ENCODE measurements around the gene INO80E. TPM values are rescaled to one million over a fixed set of nuclear protein-coding genes. Genes with fewer than 3 reads are reported as not detected.
"Not testable (repeated sequence)": the region's sequence is repeated elsewhere in the genome, so short reads cannot be mapped to it uniquely, and the experiment has no call there.

INO80E gene
- total RNA-seq, 1 donor from 2014 or later = 36.8 TPM

DNA sequence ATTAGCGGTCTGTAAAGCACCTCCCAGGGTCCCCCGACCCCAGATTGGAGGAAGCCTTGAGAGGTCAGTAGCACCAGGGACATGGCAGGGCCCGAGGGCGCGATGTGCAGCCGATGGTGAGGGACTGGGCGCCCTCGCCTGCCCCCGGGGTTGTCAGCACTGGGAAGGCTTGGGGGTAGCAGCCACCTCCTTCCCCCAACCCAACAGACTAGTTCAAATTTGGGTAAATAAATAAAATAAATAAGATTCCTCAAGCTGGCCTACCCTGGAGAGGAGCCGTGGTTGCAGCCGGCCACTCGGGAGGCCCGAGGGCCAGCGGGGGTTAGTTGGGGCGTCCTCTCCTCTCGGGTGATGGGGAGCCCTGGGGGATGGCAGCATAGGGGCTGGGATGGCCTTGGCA is 28.4 kb downstream of the INO80E start:
- DNase-seq (ENCODE audit: low spot score) = no peak
- intact Hi-C loops (cut with DNase I) = loop anchor here (5.0 kb wide), 1 partner anchor 322 kb away; no protein-coding TSS in a partner anchor

DNA sequence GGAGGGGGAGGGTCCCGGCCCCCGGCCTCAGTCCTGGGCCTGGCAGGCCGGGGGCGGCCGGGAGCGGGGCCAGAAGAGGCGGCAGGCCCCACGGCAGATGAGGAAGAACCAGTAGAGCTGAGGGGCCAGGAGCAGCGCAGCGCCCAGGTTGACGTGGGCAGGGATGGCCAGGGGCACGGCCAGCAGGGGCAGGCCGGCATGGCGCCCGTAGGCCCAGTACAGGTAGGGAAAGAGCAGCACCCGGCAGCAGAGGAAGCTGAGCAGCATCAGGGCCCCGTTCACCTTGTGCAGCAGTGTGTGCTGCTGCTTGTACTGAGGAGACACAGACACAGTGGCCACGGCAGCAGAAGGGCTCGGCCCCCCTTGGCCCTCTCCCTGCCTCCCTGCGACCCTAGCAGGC is 29.1 kb downstream of the INO80E start:
- intact Hi-C loops (cut with DNase I) = no loop called here
- no peak for DNase-seq (ENCODE audit: low spot score)

DNA sequence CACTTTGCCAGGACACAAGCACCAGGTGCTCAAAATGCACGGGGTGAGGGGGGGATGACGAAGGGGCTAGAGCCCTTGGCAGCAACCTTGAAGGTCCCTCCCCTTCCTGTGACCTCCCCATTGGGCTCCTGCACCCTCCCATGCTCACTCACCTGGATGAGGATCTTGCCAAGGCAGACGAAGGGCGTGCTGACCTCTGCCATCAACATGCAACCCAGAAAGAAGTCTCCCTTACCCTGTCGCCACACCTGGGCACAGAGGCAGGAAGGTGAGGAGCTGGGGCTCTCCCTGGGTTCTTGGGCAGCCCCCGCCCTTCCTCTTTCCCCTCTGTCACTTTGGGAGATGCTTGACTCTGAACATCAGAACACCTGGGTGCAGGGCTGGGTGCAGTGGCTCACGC is 29.5 kb downstream of the INO80E start:
- DNase-seq (ENCODE audit: low spot score) = no peak
- intact Hi-C loops (cut with DNase I) = no loop called here

DNA sequence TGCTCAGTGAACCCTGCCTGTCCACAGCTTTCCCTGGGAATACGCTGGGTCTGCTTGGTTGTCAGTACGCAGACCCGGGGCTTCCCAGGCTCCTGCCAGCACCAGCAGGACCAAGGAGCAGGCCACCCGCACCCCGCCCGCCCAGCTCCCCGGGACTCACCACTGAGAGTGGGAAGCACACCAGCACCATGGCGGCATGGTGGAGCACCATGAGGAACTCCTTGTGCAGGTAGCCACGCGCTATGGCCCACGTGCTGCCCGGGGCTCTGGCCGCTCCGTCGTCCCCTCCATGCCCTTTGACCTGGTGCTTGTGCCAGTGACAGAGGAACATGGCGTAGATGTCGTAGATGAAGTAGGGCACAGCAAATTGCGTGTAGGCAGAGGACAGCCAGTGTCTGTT is 30.4 kb downstream of the INO80E start:
- intact Hi-C loops (cut with DNase I) = no loop called here
- no peak for DNase-seq (ENCODE audit: low spot score)

DNA sequence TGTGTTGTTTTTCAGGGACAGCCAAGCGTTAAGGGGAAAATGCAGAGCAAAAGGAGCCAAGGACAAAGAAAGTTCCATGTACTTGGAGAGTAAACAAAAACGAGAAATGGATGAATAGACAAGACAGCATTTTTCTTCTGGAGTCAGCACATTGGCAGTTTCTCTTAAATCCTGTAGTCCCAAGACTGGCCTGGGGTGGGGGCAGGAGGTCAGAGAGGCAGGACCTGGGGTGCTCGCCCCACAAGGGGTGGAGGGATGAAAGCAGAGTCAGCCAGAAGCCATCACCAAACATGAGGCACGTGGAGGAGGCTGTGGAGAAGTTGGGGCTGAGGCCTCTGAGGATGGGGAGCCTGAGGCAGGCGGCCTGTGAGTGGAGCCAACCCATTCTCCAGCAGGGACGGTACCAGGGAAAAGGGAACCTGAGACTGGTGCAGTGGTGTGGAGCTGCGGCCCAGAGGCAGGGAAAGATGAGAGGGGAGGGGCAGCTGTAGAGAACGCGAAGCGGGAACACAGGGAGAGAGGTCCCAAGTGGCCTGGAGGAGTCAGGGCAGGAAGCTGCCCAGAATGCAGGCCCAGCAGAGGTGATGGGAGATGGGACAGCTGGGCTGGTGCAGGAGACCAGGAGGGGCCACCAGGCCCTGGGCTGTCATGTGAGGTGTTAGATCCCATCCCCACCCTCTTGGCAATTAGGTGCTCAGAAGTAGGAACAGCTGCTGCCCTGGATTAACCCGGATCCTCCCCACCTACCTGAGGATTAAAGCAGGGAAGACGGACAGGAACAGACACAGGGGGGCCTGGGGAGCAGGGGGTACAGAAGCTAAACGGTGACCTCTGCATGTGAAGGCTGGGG is 31.8 kb downstream of the INO80E start:
- intact Hi-C loops (cut with DNase I) = no loop called here
- DNase-seq (ENCODE audit: low spot score) = no peak

DNA sequence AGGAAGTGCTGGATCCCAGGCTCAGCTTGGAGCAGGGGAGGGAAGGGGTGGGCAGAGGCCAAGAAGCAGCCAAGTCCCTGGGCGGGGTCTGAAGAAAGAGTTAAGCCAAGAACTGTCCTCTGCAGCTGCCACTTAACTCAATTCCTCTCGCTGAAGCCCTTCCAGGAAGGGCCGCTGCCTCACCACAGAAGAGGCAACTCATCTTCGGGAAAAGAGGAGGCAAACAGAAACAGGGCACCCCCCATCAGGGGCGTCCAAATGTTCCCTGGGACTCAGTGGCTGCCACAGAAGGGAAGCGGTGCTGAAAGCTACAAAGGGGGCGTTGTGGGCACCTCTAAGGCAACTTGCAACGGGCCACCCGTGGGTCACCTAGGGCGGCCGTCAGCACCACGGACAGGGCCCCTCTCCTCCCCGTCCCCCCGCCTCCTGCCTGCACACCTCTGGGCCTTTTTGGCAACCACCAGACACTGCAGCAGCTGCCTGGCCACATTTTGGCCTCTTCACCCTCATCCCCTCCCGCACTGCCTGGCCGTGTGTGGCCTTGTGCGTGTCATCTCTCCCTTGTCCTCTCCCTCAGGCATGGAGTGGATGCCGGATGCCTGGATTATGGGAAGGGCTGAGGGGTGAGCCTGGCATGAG is 32.5 kb downstream of the INO80E start:
- intact Hi-C loops (cut with DNase I) = no loop called here

DNA sequence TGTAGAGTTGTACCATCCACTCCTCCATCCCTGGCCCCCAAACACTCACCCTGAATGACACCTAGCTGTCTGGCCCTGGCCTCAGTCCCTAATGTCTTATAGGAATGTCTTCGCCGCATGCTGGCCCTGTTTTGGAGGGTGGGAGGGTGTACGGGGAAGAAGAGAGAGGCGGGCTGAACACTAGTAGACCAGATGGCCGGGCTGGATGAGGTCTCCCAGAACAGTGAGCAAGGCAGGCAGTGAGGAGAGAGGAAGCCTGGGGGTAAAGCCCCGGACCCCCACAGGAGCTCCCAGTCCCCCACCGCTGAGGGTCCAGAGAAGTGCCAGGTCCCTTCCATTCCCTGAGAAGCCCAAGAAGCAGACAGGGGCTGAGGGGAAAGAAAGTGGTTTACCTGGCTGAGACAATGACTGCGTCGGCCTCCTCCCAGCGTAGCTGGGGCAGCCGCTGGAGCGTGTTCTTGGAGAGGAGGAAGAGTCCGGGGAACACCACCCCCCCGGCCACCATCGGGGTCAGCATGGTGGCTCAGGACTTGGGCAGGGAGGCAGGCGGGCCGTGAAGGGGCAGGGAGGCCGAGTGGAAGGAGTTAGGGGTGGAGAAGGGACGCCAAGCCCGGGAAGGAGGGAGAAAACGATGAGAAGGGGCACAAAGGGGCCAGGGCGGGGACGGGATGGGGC is 34.1 kb downstream of the INO80E start:
- DNase-seq (ENCODE audit: low spot score) = no peak
- intact Hi-C loops (cut with DNase I) = no loop called here

More for the DNA sequence above, 32.5 kb downstream of the INO80E start:
- no peak for DNase-seq (ENCODE audit: low spot score)

DNA sequence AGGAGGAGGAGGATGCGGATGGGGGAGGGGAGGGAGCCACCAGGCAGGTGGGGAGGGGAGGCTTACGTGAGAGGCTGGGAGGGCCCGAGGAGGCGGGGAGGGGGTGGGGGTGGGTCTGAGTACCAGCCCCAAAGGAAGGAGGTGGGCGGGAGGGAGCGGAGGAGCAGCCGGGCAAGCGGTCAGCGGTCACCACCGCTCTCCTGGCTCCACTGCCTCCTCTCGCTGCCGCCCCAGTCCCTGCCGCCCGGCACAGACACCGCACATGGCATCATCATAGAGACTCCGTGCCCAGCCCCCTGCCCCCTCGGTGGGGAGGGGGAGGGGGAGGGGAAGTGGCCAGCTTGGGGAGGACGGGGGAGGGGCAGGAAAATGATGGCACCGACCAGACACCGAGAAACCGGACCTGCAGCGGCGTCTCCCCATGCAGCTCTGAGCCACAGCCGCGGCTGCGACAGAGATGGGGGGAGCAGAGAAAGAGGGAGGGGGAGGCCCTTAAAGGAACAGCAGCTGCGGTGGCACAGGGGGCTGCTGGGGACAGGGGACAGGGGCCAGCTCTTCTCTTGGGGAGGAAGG is 34.9 kb downstream of the INO80E start, which contains the start of gene TLCD3B:
Gene TLCD3B (minus strand): TSS at position 431 of the 573 bp plus-strand sequence. CDS start 744 bp downstream, outside the sequence.
- intact Hi-C loops (cut with DNase I) = no loop called here
- no peak for DNase-seq (ENCODE audit: low spot score)

DNA sequence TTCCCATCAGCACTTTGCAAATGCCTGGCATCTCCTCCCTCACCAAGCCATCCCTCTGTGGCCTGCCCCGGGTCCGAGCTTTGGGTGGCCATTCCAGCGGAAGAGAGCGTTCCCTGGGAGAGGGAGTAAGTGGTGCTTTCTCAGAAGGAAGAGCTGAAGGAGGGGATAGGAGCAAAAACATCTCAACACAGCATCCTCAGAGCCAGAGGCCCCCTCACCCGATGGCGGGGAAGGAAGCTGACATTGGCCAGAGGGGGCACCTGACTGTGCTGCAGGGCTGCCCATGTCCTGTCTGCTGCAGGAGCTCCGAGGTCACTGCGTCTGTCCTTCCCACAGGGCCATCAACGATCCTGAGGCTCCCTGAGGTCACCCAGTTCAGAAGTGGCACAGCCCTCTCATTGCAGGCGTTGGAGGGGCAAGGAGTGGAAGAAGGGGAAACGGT is 35.5 kb downstream of the INO80E start:
- no peak for DNase-seq (ENCODE audit: low spot score)

DNA sequence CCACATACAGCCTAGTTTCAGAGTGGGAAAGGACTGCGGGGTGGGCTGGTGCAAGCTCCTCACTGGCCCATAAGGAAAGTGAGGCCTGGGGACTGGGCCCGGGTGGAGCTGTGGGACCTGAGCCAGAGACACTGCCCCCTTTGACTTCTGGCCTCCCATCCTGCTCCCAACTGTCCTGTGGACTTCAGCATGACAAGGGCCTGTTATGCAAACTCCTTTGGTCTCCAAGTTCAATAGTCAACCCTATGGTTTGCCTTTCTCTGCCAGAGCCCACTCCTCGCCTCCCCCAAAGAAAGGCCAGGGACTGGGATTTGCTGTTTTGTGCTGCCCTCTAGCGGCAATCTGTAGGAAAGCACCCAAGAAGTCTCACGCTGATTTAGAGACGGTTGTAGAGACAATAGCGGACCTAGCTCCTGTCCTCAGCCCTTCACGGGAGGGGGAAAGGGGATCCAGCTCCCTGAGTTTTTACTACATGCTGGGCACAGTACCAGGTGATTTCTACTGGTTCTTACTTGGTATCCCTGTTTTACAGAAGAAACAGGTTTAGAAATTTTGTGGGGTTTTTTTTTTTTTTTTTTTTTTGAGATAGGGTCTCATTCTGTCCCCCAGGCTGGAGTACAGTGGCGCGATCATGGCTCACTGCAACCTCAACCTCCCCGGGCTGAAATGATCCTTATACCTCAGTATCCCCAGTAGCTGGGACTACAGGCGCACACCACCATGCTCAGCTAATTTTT is 36.2 kb downstream of the INO80E start:
- no peak for DNase-seq (ENCODE audit: low spot score)
- intact Hi-C loops (cut with DNase I) = no loop called here

More for the DNA sequence above, 35.5 kb downstream of the INO80E start:
- intact Hi-C loops (cut with DNase I) = no loop called here

DNA sequence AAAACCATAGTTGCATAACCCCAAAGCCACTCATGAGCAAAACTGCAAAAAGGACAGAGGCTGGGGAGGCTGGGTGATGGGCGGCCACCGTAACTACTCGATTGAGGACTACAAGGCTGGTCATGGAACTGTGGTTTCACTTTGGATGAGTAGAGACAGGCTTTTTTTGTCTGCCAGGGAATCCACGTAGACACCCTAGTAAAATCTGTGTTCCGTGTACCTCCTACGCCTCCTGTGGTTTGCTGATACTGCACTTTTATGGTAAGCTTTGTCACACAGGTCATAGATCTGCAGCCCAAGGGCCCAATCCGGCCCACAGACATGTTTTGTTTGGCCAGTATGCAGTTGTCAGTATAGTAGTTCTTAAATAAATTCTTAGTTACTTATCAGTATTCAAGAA is 37.2 kb downstream of the INO80E start:
- intact Hi-C loops (cut with DNase I) = no loop called here

DNA sequence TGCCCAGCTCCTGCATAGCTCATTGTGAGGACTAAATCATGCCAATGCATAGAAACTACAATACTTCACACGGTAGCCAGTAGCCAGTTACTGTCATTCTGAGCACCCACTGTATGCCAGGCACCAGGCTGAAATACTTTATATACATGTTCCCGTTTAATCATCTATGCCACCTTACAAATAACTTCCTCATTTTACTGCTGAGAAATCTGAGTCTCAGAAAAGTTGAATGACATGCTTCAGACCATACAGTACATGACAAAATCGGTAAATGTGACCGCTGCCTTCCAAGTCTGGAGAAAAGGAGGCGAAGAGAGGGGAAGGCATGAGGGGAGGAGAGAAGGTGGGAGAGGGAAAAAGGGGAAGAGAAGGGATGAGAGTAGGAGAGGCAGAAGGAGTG is 44.2 kb downstream of the INO80E start:
- intact Hi-C loops (cut with DNase I) = no loop called here
- no peak for DNase-seq (ENCODE audit: low spot score)

More for the DNA sequence above, 37.2 kb downstream of the INO80E start:
- DNase-seq (ENCODE audit: low spot score) = no peak

DNA sequence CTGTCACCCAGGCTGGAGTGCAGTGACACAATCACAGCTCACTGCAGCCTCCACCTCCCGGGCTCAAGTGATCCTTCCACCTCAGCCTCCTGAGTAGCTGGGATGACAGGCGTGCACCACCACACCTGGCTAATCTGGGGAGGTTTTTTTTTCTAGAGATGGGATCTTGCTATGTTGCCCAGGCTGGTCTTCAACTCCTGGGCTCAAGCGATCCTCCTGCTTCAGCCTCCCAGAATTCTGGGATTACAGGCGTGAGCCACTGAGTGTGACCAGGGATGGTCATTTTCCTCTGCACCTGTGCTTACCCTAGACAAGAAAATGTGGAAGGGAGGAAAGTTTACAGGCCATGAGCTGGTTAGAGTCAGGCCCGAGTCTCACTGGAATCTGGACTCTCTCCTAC is 44.6 kb downstream of the INO80E start:
- intact Hi-C loops (cut with DNase I) = not testable (repeated sequence)

DNA sequence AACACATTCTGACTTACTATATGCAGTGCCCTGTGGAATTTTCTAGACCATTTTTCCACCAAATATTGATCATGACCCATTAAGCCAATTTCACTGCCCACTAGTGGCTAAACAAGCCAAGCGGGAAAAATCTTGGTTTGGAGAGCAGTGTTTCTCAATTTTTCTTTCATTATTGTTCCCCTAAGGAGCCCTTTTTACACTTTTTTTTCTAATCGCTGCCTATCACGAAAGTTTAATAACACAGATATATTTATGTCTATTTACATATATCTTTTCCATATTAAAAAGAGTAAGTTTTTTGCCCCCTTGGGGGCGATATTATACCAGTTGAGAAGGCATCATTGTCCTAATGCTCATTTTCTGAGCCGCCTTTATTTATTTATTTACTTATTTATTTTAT is 45.8 kb downstream of the INO80E start:
- intact Hi-C loops (cut with DNase I) = no loop called here
- DNase-seq (ENCODE audit: low spot score) = no peak

More for the DNA sequence above, 44.6 kb downstream of the INO80E start:
- DNase-seq (ENCODE audit: low spot score) = not testable (repeated sequence)

DNA sequence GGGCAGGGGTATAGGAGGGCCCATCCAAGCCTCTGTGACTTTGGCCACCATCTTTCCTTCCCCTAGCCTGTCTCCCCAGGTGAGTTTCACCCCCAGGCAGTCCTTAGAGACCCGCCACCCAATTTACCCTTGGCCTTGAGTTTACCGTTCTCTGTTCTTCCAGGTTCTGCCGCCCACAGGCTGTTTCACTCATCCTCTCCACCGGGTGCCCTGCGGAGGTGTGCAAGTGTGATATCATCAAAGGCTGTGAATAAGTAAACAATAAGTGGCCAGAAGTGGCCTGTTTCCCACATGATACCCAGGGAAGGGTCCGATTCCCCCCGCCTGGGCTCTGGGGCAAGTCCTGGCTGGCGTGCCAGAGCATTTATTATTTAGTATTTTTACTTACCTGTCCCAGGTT is 50.1 kb downstream of the INO80E start:
- intact Hi-C loops (cut with DNase I) = no loop called here
- no peak for DNase-seq (ENCODE audit: low spot score)

DNA sequence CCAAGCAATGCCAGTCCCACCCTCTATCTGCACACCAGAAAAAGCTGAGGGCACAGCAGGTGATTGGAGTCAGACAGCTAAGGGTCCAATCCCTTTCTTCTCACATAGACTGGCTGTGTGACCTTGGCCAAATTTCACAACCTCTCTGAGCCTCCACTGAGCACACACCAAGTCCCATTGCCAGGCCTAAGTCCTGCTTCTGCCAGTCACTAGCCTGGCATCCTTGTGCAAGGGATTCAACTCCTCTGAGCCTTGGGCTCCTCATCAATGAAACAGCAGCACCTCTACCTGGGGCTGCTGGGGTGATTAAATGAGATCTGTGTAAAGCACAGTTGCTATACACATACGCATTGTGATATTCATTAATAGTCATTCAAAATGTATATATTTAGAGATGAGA is 50.5 kb downstream of the INO80E start:
- no peak for DNase-seq (ENCODE audit: low spot score)
- intact Hi-C loops (cut with DNase I) = no loop called here

DNA sequence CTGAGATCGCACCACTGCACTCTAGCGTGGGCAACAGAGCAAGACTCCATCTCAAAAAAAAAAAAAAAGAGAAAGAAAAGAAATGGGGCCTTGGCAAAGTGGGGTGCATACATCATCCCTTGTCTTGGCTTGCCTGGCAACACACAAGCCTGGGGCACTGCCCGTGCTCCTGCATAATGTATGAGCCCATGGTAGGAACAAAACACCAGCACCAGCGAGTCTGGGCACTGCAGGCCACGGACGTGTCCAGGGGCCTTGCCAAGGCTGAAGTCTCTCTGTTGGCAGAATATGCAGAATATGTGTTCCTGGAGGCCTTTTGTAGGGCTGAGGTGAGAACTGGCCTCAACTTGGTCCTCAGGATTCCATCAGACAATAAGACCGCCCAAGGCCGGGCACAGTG is 53.8 kb downstream of the INO80E start:
- intact Hi-C loops (cut with DNase I) = no loop called here
- no peak for DNase-seq (ENCODE audit: low spot score)

DNA sequence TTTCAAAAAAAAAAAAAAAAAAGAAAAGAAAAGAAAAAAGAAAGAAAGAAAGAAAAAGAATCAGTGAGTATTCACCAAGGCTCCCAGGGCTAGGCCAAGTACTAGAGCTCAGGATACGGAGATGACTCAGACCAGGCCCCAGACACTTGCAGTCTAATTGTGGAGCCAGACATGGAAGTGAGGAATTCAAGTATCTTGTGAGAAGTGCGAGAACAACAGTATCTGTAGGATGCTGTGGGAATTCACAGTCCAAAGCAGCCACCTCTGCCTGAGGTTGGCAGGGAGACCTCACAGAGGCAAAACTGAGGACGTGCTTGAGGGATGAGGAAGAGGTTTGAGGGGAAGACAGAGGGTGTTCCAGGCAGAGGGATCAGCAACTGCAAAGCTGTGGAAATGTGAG is 55.5 kb downstream of the INO80E start:
- intact Hi-C loops (cut with DNase I) = no loop called here
- no peak for DNase-seq (ENCODE audit: low spot score)

DNA sequence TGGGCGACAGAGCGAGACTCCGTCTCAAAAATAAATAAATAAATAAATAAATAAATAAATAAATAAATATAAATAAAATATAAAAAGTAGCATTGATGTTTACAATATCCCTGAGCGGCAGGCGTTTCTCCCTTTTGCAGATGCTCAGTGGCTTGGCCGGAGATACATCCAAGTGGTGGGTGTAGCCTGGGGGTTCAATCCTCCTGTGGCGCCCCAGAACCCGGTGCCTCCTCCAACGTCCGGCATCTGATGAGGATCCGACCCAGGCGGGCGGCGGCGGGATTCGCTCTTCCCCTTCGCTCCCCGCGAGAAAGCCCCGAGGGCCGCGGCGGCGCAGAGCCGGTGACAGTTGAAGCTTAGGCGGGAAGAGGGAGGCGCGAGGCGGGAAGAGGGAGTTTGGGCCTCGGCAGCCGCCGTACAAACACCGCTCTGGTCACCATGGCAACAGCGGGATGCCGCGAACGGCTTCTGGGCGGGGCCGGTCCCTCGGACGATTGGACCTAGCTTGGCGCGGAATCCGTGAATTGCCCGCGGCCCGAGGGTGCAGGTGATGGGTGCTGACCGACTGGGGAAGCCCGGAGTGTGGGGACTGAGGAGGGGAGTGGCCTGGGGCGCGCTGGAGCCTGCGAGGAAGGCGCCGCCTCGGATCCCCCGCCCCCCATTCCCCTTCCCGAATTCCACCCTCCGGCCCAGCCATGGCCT is 56.8 kb downstream of the INO80E start:
- DNase-seq (ENCODE audit: low spot score) = peak; percentile 96
- intact Hi-C loops (cut with DNase I) = no loop called here

Measured in cardiac septum (tissue), 1 donor.